GM18951 (cell line): ENCODE data around the gene KCNMA1.
"Not testable (repeated sequence)": the region's sequence is repeated elsewhere in the genome, so short reads cannot be mapped to it uniquely, and the experiment has no call there.

Source experiments
- POLR2A ChIP-seq: IDR thresholded peaks from 4 replicates; pipeline ENCODE4 v1.6.1; 2011; ENCODE audit warnings: mild to moderate bottlenecking; ENCODE audit not compliant: insufficient read length, insufficient read depth; ENCODE audit errors: extremely low read depth
- in situ Hi-C: fragments of 300-500 bp; cut with MboI; formaldehyde crosslinking; loops from one replicate; pipeline ENCODE4 v1.12.0; 2022; ENCODE audit warnings: low sequenced_read_pairs, mixed read lengths, inconsistent platforms; ENCODE audit not compliant: unreplicated experiment

Gene KCNMA1

GRCh38 chr10:77637532-77638320 is at the start of gene KCNMA1:
TSS of gene KCNMA1 (minus strand) at chr10:77637808.
- TF ChIP-seq POLR2A, result no peak
- in situ Hi-C loops, result no loop called here

- in situ Hi-C loops, result no loop called here
- no peak for TF ChIP-seq POLR2A
Measured at GRCh38 chr10:77686650-77687417, 49.2 kb upstream of the KCNMA1 start.

DNA sequence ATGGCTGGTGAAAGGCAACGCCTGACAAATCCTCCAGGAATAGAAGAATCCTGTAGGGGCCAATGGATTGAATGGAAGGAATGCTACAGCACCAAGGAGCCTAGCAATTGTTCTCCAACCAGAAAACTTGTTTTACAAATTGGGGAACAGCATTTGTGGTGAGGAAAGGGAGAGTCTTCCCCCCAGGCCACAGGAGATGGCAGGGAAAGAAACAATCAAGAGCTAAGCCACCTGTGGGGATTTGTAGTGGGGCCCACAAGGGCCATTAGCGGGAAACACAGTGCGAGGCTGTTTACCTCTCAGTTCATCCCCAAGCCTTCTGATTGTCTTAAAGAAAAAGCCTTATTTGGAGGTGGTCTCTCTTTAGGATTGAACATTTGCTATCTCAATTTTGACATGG is 48.5 kb upstream of the KCNMA1 start:
- TF ChIP-seq POLR2A, result no peak
- in situ Hi-C loops, result no loop called here

GRCh38 chr10:77685432-77685831 is 47.8 kb upstream of the KCNMA1 start:
- in situ Hi-C loops, result no loop called here

GRCh38 chr10:77683088-77683432 is 45.5 kb upstream of the KCNMA1 start:
- in situ Hi-C loops, result not testable (repeated sequence)

More at GRCh38 chr10:77685432-77685831, 47.8 kb upstream of the KCNMA1 start:
- TF ChIP-seq POLR2A, result no peak

- in situ Hi-C loops, result no loop called here
- no peak for TF ChIP-seq POLR2A
Measured at GRCh38 chr10:77682393-77683087, 44.9 kb upstream of the KCNMA1 start.

DNA sequence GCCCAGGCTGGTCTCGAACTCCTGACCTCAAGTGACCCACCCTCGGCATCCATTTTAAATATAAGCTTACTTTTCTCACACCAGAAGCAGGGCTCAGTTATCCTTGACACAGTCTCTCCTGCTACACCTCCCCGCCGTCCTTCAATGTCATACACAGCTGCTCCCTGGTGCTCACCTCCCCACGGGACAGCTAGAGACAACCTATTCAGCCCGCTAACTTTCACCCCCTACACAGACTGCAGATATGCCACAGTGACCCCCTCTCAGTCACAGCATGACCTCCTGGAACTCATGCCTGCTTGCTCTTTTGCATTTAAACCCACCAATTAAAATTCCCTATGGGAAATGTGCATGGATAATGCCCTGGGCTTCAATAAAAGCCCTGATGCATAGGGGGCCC is 44.2 kb upstream of the KCNMA1 start:
- TF ChIP-seq POLR2A, result no peak
- in situ Hi-C loops, result no loop called here

DNA sequence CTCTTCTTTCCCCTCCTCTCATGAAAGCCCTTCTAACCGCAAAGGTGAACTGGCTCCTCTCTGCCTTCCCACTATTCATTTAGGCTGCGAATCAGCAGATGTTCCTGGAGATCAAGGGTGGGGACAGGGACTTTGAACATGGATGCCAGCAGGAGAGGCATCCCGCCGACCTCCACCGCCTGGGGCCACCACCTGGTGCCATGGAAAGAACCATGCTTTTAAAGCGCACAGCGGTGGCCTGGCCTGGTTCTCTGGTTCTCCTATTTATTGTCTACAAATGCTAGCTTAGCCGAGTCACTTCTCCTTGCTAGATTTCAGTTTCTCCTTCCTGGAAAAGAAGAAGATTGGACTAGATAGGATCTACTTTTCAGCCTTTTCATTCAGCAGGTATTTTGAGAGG is 43.2 kb upstream of the KCNMA1 start:
- no peak for TF ChIP-seq POLR2A
- in situ Hi-C loops, result no loop called here

DNA sequence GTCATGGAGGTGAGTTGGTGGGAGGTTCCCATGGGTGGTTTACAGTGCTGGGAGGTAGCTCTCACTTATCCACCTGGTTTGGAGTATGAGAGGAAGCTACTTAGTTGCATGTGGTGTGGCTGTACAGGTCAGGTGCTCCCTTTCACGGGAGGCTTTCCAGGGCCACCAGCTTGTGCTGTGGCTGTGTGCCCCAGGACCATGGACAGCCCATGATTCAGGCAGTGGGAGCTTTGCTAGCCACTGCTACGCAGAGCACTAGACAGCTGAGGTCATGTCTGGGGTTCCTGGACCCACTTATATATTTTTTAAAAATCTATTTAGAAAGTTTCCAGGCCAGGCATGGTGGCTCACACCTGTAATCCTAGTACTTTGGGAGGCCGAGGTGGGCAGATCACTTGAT is 42.5 kb upstream of the KCNMA1 start:
- no peak for TF ChIP-seq POLR2A
- in situ Hi-C loops, result no loop called here

- in situ Hi-C loops, result no loop called here
- TF ChIP-seq POLR2A, result no peak
Measured at GRCh38 chr10:77679217-77679616, 41.6 kb upstream of the KCNMA1 start.

DNA sequence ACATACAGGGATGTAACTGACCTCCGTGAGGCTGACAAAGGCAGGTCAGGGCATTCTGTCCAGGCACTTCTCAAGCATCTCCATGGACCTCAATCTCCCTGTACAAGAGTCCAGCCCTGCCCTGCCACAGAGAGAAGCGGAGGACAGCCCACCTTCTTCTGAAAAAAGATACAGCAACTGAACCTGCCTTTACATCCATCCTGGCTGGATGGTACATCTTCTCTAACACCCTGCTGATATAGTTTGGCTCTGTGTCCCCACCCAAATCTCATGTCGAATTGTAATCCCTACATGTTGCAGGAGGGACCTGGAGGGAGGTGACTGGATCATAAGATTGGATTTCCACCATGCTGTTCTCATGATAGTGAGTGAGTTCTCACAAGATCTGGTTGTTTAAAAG is 40.5 kb upstream of the KCNMA1 start:
- in situ Hi-C loops, result no loop called here
- no peak for TF ChIP-seq POLR2A

- in situ Hi-C loops, result no loop called here
- TF ChIP-seq POLR2A, result no peak
Measured at GRCh38 chr10:77675347-77675746, 37.7 kb upstream of the KCNMA1 start.

- in situ Hi-C loops, result no loop called here
- no peak for TF ChIP-seq POLR2A
Measured at GRCh38 chr10:77673515-77674140, 36.0 kb upstream of the KCNMA1 start.
